Chondrocyte (in vitro differentiated cells): ENCODE data around the gene CBX2. TPM values are rescaled to one million over a fixed set of nuclear protein-coding genes. Genes with fewer than 3 reads are reported as not detected.

Experiments
- DNase-seq: peaks from one replicate; pipeline ENCODE4 v3.0.0; 2021; ENCODE audit warnings: mixed read lengths, low spot score
- H3K27ac Mint-ChIP-seq: one replicate; pipeline ENCODE4 v1.8.0; 2021; ENCODE audit warnings: mild to moderate bottlenecking, moderate library complexity, mixed read lengths; ENCODE audit not compliant: unreplicated experiment
- H3K27me3 Mint-ChIP-seq: 2 replicates; pipeline ENCODE4 v1.8.0; 2021; ENCODE audit warnings: low read depth, mixed read lengths
- H3K36me3 Mint-ChIP-seq: 2 replicates; pipeline ENCODE4 v1.8.0; 2021; ENCODE audit warnings: low read depth, mixed read lengths
- H3K4me1 Mint-ChIP-seq: 2 replicates; pipeline ENCODE4 v1.8.0; 2021; ENCODE audit warnings: low read depth, mild to moderate bottlenecking, mixed read lengths
- H3K4me3 Mint-ChIP-seq: one replicate; pipeline ENCODE4 v1.8.0; 2021; ENCODE audit warnings: mild to moderate bottlenecking, moderate library complexity, mixed read lengths; ENCODE audit not compliant: unreplicated experiment
- H3K9me3 Mint-ChIP-seq: 2 replicates; pipeline ENCODE4 v1.8.0; 2021; ENCODE audit warnings: low read depth, mixed read lengths
- CTCF ChIP-seq: fragments of 200-600 bp; sonication (generic); IDR thresholded peaks from 2 replicates; pipeline ENCODE4 v1.5.0; 2021; ENCODE audit warnings: antibody characterized with exemption, mild to moderate bottlenecking, moderate library complexity
- total RNA-seq: library from RNA; stranded (reverse); gene quantifications from 3 replicates; pipeline ENCODE4 v1.2.1, GENCODE V29; 2021

Gene CBX2
- total RNA-seq, 1 donor from 2014 or later: 4.9 TPM

- TF ChIP-seq CTCF: no peak
Observed at GRCh38 chr17:79730769-79731483, 47.0 kb upstream of the CBX2 start, which contains the start of gene ENPP7. ENPP7 (plus strand) TSS chr17:79730943; CDS start chr17:79731140, 197 bp downstream.

GRCh38 chr17:79732254-79732653 lies 45.7 kb upstream of the CBX2 start:
- no peaks in the 10 kb centered on the region for H3K36me3 Mint-ChIP-seq
- peaks cover 3% of the 10 kb centered on the region for H3K4me1 Mint-ChIP-seq
- H3K27ac Mint-ChIP-seq: no peak overlapping the region
- DNase-seq: no peak
- H3K27me3 Mint-ChIP-seq: peaks cover 5% of the 10 kb centered on the region
- TF ChIP-seq CTCF: no peak
- no peaks in the 10 kb centered on the region for H3K9me3 Mint-ChIP-seq
- H3K4me3 Mint-ChIP-seq: no peak overlapping the region

More at GRCh38 chr17:79730769-79731483, 47.0 kb upstream of the CBX2 start, which contains the start of gene ENPP7:
- no peaks in the 10 kb centered on the region for H3K9me3 Mint-ChIP-seq
- no peak within 1 kb of the TSS for H3K27ac Mint-ChIP-seq
- H3K27me3 Mint-ChIP-seq: peaks cover 5% of the 10 kb centered on the region
- no peak within 1 kb of the TSS for H3K4me3 Mint-ChIP-seq
- DNase-seq: no peak
- no peaks in the 10 kb centered on the region for H3K36me3 Mint-ChIP-seq
- H3K4me1 Mint-ChIP-seq: peaks cover 3% of the 10 kb centered on the region

- Mint-ChIP-seq H3K27me3 (peaks cover 5% of the 10 kb centered on the region), H3K36me3 (no peaks in the 10 kb centered on the region), H3K9me3 (no peaks in the 10 kb centered on the region), H3K4me1 (peaks cover 3% of the 10 kb centered on the region), H3K4me3 (no peak overlapping the region), H3K27ac (no peak overlapping the region)
- DNase-seq: no peak
- TF ChIP-seq CTCF: no peak
Observed at GRCh38 chr17:79732804-79733691, 44.9 kb upstream of the CBX2 start.

GRCh38 chr17:79733692-79734070 lies 44.3 kb upstream of the CBX2 start:
- Mint-ChIP-seq H3K36me3 (no peaks in the 10 kb centered on the region), H3K4me3 (no peak overlapping the region), H3K9me3 (no peaks in the 10 kb centered on the region), H3K4me1 (peaks cover 2% of the 10 kb centered on the region), H3K27me3 (peaks cover 5% of the 10 kb centered on the region), H3K27ac (no peak overlapping the region)
- no peak for DNase-seq
- no peak for TF ChIP-seq CTCF

- Mint-ChIP-seq H3K36me3 (no peaks in the 10 kb centered on the region), H3K9me3 (no peaks in the 10 kb centered on the region), H3K4me1 (peaks cover 12% of the 10 kb centered on the region), H3K4me3 (no peak overlapping the region), H3K27me3 (peaks cover 14% of the 10 kb centered on the region), H3K27ac (no peak overlapping the region)
- DNase-seq: no peak
- no peak for TF ChIP-seq CTCF
Observed at GRCh38 chr17:79735096-79735495, 42.9 kb upstream of the CBX2 start.
